GM06990 (cell line): ENCODE measurements around the gene SH2D7.

Experiments used
- DNase-seq: peaks from one replicate; pipeline ENCODE4 v3.0.0-alpha.2; 2011; ENCODE audit not compliant: insufficient read length; ENCODE audit errors: extremely low read depth
- H3K27me3 ChIP-seq: replicated peaks from 2 replicates; pipeline ENCODE4 v1.6.0; 2011; ENCODE audit warnings: low read length; ENCODE audit not compliant: control insufficient read depth, insufficient read depth
- H3K36me3 ChIP-seq: 2 replicates; pipeline ENCODE4 v1.5.1; 2011; ENCODE audit warnings: low read length; ENCODE audit not compliant: control insufficient read depth, insufficient read depth
- H3K4me3 ChIP-seq: replicated peaks from 2 replicates; pipeline ENCODE4 v1.5.1; 2011; ENCODE audit warnings: low read depth, mild to moderate bottlenecking, control low read depth, low read length
- CTCF ChIP-seq: IDR thresholded peaks from 2 replicates; pipeline ENCODE4 v1.5.1; 2011; ENCODE audit warnings: low read length, control low read depth, mild to moderate bottlenecking, inconsistent platforms; ENCODE audit not compliant: insufficient read depth, poor library complexity, severe bottlenecking

Gene SH2D7

DNA sequence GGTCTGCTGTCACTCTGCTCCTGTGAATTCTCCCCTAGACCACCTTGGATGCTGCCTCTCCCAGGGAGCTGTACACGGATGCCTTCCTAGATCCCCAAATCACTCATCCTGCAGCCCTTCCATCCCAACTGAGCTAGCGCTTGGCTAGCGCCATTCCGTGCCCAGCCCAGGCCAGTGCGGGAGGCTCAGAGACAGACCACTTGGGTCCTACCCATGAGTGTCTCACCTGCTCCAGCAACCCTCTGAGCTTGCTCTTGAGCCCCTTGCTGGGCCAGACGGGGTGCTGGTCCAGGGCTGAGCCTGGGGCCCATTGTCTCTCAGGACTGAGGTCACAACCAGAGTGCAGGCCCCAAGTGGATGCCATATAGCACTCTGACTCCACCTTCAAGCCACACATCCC lies 17.7 kb downstream of the SH2D7 start:
- Histone ChIP-seq H3K36me3 (no peaks in the 10 kb centered on the region), H3K4me3 (no peak overlapping the region), H3K27me3 (no peaks in the 10 kb centered on the region)
- TF ChIP-seq CTCF: no peak
- no peak for DNase-seq

DNA sequence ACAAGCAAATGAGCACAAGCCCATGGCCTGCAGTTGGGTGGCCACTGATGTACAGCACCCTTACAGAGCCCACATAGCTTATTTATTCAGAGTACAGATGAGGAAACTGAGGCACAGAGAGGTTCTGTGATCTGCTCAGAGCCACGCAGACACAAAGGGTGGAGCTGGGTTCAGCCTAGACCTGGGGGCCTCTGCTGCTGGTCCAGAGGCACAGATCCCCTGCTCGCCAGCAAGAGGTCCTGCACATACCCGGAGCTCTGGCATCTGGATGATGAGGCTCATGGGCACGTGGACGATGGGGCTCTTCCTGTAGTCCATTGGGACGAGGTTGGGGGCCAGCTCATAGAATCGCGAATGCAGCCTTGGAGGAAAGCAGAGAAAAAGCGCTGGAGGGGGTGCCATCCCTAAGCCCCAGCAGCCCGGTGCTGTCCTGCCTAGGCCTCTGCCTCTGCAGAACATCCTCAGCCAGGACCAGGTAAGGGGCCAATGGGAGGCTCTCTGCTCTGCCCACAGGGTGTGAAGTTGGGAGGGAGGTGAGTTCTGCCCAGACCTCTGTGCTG lies 18.6 kb downstream of the SH2D7 start:
- DNase-seq: no peak
- H3K27me3 ChIP-seq: no peaks in the 10 kb centered on the region
- H3K4me3 ChIP-seq: no peak overlapping the region
- TF ChIP-seq CTCF: no peak
- no peaks in the 10 kb centered on the region for H3K36me3 ChIP-seq

GRCh38 chr15:78111788-78112187 lies 19.4 kb downstream of the SH2D7 start:
- Histone ChIP-seq H3K27me3 (no peaks in the 10 kb centered on the region), H3K36me3 (no peaks in the 10 kb centered on the region), H3K4me3 (no peak overlapping the region)
- TF ChIP-seq CTCF: no peak
- DNase-seq: no peak

GRCh38 chr15:78112551-78112950 lies 20.2 kb downstream of the SH2D7 start:
- H3K36me3 ChIP-seq: no peaks in the 10 kb centered on the region
- no peaks in the 10 kb centered on the region for H3K27me3 ChIP-seq
- H3K4me3 ChIP-seq: no peak overlapping the region
- no peak for TF ChIP-seq CTCF
- DNase-seq: no peak

- no peak for DNase-seq
- no peaks in the 10 kb centered on the region for H3K27me3 ChIP-seq
- H3K4me3 ChIP-seq: no peak overlapping the region
- no peaks in the 10 kb centered on the region for H3K36me3 ChIP-seq
- no peak for TF ChIP-seq CTCF
These were observed 28.2 kb downstream of the SH2D7 start for GRCh38 chr15:78120523-78120922.

DNA sequence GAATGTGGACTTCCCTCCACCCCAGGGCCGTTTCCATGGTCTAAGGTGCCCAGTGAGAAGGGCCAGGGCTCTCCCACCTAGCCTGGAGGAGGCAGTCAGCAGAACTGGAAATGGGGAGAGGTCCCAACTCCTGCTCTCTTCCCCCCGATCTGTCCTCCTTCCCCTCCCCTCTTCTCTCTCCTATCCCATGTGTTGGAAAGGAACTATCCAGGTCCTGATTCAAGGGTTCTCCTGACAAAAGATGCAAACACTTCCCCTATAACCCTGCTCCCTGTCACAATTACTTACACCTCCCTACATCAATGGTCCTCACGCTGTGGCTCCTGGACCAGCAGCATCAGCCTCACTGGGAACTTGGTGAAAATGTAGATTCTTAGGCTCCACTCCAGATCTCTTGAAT lies 32.9 kb downstream of the SH2D7 start:
- Histone ChIP-seq H3K36me3 (no peaks in the 10 kb centered on the region), H3K4me3 (no peak overlapping the region), H3K27me3 (no peaks in the 10 kb centered on the region; the same call in 1 of the 2 replicates)
- TF ChIP-seq CTCF: no peak
- no peak for DNase-seq
